ENCODE measurements around the gene TEAD2.
"Not testable (repeated sequence)": the region's sequence is repeated elsewhere in the genome, so short reads cannot be mapped to it uniquely, and the experiment has no call there.

GRCh38 chr19:49331187-49331586, 31.0 kb downstream of the TEAD2 start:
- TF ChIP-seq SUZ12 (IDR thresholded peaks at IDR 0.05; ENCODE audit: extremely low read depth, insufficient read depth, insufficient read length); YY1 (IDR thresholded peaks at IDR 0.05; ENCODE audit: insufficient read depth, insufficient read length); ZNF274 (IDR thresholded peaks at IDR 0.05; ENCODE audit: low read depth, low read length): not testable (repeated sequence)

All from NT2/D1 (cell line).